Measurements from ENCODE around the gene ATF7. TPM values are rescaled to one million over a fixed set of nuclear protein-coding genes. Genes with fewer than 3 reads are reported as not detected.

The ATF7 gene
- total RNA-seq, 1 experiment from 2014 or later: 44.3 TPM

- H3K27me3 ChIP-seq (replicated peaks; ENCODE audit: insufficient read depth, low read depth, low read length, poor library complexity): no peaks in the 10 kb centered on the region
- POLR2A ChIA-PET (ENCODE audit: low non-redundant PET): no interaction called here
- H3K27ac ChIP-seq (ENCODE audit: low read depth, low read length, poor library complexity, severe bottlenecking): peak overlapping the region; percentile 80
- no TSS peak for BruUV-seq (replicated peaks)
- no peaks in the 10 kb centered on the region for H3K9me3 ChIP-seq (ENCODE audit: low read depth, low read length, poor library complexity, severe bottlenecking)
- TF ChIP-seq CTCF (conservative IDR thresholded peaks at IDR 0.05; ENCODE audit: low read depth, low read length): no peak
- no peak for TF ChIP-seq EZH2 (IDR thresholded peaks at IDR 0.05; ENCODE audit: borderline replicate concordance, low read depth, low read length, poor library complexity, severe bottlenecking)
- intact Hi-C loops (cut with micrococcal nuclease; ENCODE audit: unreplicated experiment): no loop called here
- DNase-seq (ENCODE audit: low spot score): no peak
- peaks cover 24% of the 10 kb centered on the region for H3K4me1 ChIP-seq (ENCODE audit: insufficient read depth, low read length, poor library complexity, severe bottlenecking)
- CTCF ChIA-PET: no interaction called here
- no peaks in the 10 kb centered on the region for H3K36me3 ChIP-seq (ENCODE audit: insufficient read depth, low read length, poor library complexity, severe bottlenecking)
- peak overlapping the region; percentile 64 for H3K4me3 ChIP-seq (ENCODE audit: low read depth, low read length, poor library complexity, severe bottlenecking)
These were observed 132.4 kb downstream of the ATF7 start for GRCh38 chr12:53493610-53494391.

- H3K36me3 ChIP-seq (ENCODE audit: insufficient read depth, low read length, poor library complexity, severe bottlenecking): no peaks in the 10 kb centered on the region
- POLR2A ChIA-PET (ENCODE audit: low non-redundant PET): no interaction called here
- H3K27ac ChIP-seq (ENCODE audit: low read depth, low read length, poor library complexity, severe bottlenecking): peak overlapping the region; percentile 80
- TF ChIP-seq CTCF (conservative IDR thresholded peaks at IDR 0.05; ENCODE audit: low read depth, low read length): no peak
- TF ChIP-seq EZH2 (IDR thresholded peaks at IDR 0.05; ENCODE audit: borderline replicate concordance, low read depth, low read length, poor library complexity, severe bottlenecking): no peak
- H3K4me3 ChIP-seq (ENCODE audit: low read depth, low read length, poor library complexity, severe bottlenecking): peak overlapping the region; percentile 64
- H3K9me3 ChIP-seq (ENCODE audit: low read depth, low read length, poor library complexity, severe bottlenecking): no peaks in the 10 kb centered on the region
- intact Hi-C loops (cut with micrococcal nuclease; ENCODE audit: unreplicated experiment): no loop called here
- H3K27me3 ChIP-seq (replicated peaks; ENCODE audit: insufficient read depth, low read depth, low read length, poor library complexity): no peaks in the 10 kb centered on the region
- BruUV-seq (replicated peaks): no TSS peak
- CTCF ChIA-PET: no interaction called here
- DNase-seq (ENCODE audit: low spot score): peak; percentile 92
- peaks cover 17% of the 10 kb centered on the region for H3K4me1 ChIP-seq (ENCODE audit: insufficient read depth, low read length, poor library complexity, severe bottlenecking)
These were observed 133.2 kb downstream of the ATF7 start for GRCh38 chr12:53492830-53493609.

GRCh38 chr12:53492188-53492587 lies 134.0 kb downstream of the ATF7 start:
- Histone ChIP-seq H3K27me3 (replicated peaks; ENCODE audit: insufficient read depth, low read depth, low read length, poor library complexity) (no peaks in the 10 kb centered on the region), H3K36me3 (ENCODE audit: insufficient read depth, low read length, poor library complexity, severe bottlenecking) (no peaks in the 10 kb centered on the region), H3K27ac (ENCODE audit: low read depth, low read length, poor library complexity, severe bottlenecking) (peak overlapping the region; percentile 80), H3K4me3 (ENCODE audit: low read depth, low read length, poor library complexity, severe bottlenecking) (peak overlapping the region; percentile 64), H3K4me1 (ENCODE audit: insufficient read depth, low read length, poor library complexity, severe bottlenecking) (peaks cover 17% of the 10 kb centered on the region), H3K9me3 (ENCODE audit: low read depth, low read length, poor library complexity, severe bottlenecking) (no peaks in the 10 kb centered on the region)
- no peak for DNase-seq (ENCODE audit: low spot score)
- intact Hi-C loops (cut with micrococcal nuclease; ENCODE audit: unreplicated experiment): no loop called here
- POLR2A ChIA-PET (ENCODE audit: low non-redundant PET): no interaction called here
- CTCF ChIA-PET: interaction anchor here (0.6 to 0.7 kb wide), 2 partner anchors 312 to 407 kb away, joined by 3 read pairs; partner anchors contain the start of genes CSAD and ZNF740
- TF ChIP-seq CTCF (conservative IDR thresholded peaks at IDR 0.05; ENCODE audit: low read depth, low read length) (no peak), EZH2 (IDR thresholded peaks at IDR 0.05; ENCODE audit: borderline replicate concordance, low read depth, low read length, poor library complexity, severe bottlenecking) (no peak)
- BruUV-seq (replicated peaks): TSS peak; percentile 65
